ENCODE results near the gene MAGEB5.
"Not testable (repeated sequence)": the region's sequence is repeated elsewhere in the genome, so short reads cannot be mapped to it uniquely, and the experiment has no call there.

- TF ChIP-seq CTCF (IDR thresholded peaks at IDR 0.05); EP300 (IDR thresholded peaks at IDR 0.05); POLR2A (IDR thresholded peaks at IDR 0.05; ENCODE audit: low read depth): not testable (repeated sequence)
Measured at GRCh38 chrX:26204717-26205116, 11.3 kb upstream of the MAGEB5 start.

All from esophagus muscularis mucosa (tissue), 4 donors.